ENCODE results near the gene INSL4.

Gene INSL4

DNA sequence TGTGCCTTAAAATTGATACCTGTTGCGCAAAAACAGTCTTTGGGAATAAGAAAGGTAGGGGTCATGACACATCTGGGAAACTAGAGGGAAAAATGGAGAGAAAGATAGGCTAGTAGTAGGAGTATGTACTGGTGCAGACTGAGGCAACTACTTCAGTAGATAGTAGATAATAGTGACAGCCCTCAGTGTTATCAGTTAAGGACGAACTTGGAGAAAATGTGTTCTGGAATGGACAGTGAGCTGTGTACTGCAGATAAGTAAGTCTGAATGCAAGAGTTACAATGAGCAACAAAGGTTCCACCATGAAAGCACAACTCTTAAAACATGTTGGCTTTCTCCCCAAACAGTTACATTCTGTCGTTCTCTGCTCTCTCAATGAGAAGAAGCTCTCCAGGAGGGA is 39.2 kb upstream of the INSL4 start:
- H3K4me1 ChIP-seq, result no peaks in the 10 kb centered on the region
- TF ChIP-seq, protein P1, sequence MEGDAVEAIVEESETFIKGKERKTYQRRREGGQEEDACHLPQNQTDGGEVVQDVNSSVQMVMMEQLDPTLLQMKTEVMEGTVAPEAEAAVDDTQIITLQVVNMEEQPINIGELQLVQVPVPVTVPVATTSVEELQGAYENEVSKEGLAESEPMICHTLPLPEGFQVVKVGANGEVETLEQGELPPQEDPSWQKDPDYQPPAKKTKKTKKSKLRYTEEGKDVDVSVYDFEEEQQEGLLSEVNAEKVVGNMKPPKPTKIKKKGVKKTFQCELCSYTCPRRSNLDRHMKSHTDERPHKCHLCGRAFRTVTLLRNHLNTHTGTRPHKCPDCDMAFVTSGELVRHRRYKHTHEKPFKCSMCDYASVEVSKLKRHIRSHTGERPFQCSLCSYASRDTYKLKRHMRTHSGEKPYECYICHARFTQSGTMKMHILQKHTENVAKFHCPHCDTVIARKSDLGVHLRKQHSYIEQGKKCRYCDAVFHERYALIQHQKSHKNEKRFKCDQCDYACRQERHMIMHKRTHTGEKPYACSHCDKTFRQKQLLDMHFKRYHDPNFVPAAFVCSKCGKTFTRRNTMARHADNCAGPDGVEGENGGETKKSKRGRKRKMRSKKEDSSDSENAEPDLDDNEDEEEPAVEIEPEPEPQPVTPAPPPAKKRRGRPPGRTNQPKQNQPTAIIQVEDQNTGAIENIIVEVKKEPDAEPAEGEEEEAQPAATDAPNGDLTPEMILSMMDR (IDR thresholded peaks at IDR 0.05; ENCODE audit: low read depth, low read length), result no peak
- no peaks in the 10 kb centered on the region for H3K36me3 ChIP-seq
- H3K27me3 ChIP-seq, result no peaks in the 10 kb centered on the region; the same call in 1 of the 2 replicates
- H3K9me3 ChIP-seq, result no peaks in the 10 kb centered on the region
- no peak overlapping the region for H3K4me3 ChIP-seq (ENCODE audit: low read depth, low read length)
- DNase-seq, result no peak

DNA sequence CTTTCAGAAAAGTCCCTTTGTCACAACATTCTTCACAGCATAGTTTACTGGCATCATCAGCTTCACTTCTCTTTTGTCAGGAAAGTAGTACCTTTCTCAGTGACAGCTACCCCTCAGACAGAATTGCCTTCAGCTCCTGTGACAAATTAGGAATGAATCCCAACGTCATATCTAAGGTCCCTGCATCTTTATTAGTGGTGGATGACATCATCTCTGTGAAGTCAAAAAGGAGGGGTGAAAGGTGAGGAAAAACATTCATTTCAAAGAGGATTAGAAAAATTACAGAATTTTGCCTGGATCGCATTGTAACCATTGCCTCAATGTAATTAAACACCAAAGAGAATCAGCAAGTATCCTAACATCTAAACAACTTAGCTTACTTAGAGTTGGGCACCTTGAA is 37.9 kb upstream of the INSL4 start:
- no peak for DNase-seq
- no peaks in the 10 kb centered on the region for H3K9me3 ChIP-seq
- no peaks in the 10 kb centered on the region for H3K36me3 ChIP-seq
- H3K4me3 ChIP-seq (ENCODE audit: low read depth, low read length), result no peak overlapping the region
- TF ChIP-seq, protein P1 (IDR thresholded peaks at IDR 0.05; ENCODE audit: low read depth, low read length), result no peak
- H3K4me1 ChIP-seq, result no peaks in the 10 kb centered on the region
- no peaks in the 10 kb centered on the region; the same call in 1 of the 2 replicates for H3K27me3 ChIP-seq

DNA sequence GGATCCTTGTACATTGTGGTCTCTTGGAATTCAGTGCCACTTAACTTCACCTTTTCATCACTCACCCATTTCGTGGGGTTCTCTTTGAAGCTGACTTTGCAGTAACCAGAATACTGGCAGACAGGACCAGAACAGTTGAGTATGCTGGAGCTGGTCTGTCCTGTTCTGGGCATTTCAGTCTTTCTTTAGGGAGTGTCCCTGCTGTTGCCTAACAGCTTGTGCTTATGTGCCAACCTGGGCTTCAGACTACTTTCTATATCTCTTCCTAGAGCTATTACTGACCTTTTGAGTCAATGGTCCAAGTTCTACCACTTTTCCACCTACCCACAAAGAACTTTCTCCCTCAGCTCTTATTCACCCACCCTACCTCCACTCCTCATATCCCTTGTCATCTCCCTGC is 35.8 kb upstream of the INSL4 start:
- DNase-seq, result no peak
- Histone ChIP-seq H3K36me3 (no peaks in the 10 kb centered on the region), H3K27me3 (no peaks in the 10 kb centered on the region; the same call in 1 of the 2 replicates), H3K4me1 (no peaks in the 10 kb centered on the region), H3K4me3 (ENCODE audit: low read depth, low read length) (no peak overlapping the region), H3K9me3 (no peaks in the 10 kb centered on the region)
- TF ChIP-seq, protein P1 (IDR thresholded peaks at IDR 0.05; ENCODE audit: low read depth, low read length), result no peak

DNA sequence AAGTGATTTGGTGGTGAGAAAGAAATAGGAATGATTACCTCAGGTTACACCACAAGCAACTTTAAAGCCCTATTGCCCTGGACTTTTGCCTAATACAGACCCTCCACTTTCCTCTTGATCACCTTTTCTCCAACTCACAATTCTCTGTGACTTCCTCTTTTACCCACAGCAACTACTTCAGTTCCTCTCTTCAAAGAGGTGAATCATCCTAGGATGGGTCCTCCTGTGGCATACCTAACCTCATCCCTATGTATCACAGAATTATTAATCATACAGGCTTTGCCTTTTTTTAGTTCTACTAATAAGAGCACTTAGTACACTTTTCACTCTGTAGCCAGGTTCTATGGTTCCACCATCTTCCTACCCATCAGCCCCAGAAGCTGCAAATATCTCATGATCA is 26.1 kb upstream of the INSL4 start:
- no peak for DNase-seq
- TF ChIP-seq, protein P1 (IDR thresholded peaks at IDR 0.05; ENCODE audit: low read depth, low read length), result no peak

DNA sequence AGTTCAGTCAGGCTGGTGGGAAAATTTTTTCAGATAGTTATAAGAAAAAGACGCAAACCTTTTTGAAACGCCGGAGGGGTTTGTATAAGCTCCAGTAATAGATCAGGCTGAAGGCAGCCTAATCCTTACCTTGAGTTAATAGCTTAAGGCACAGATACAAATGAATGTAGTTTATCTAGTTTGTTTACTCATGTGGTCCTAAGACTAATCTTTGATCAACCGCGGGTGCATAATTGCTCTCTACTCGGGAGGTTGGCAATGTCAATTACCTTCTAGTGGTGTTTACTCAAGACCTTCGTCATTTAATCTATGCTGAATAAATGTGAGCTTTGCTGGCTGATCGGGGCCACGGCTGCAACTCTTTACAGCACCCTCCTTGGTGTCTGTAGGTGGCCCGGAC is 665 bp upstream of the INSL4 start:
- Histone ChIP-seq H3K4me1 (no peaks in the 10 kb centered on the region), H3K9me3 (no peaks in the 10 kb centered on the region), H3K27me3 (no peaks in the 10 kb centered on the region), H3K4me3 (ENCODE audit: low read depth, low read length) (no peak overlapping the region), H3K36me3 (no peaks in the 10 kb centered on the region)
- TF ChIP-seq, protein P1 (IDR thresholded peaks at IDR 0.05; ENCODE audit: low read depth, low read length), result no peak
- DNase-seq, result no peak

More for the DNA sequence above, 26.1 kb upstream of the INSL4 start:
- Histone ChIP-seq H3K4me3 (ENCODE audit: low read depth, low read length) (no peak overlapping the region), H3K4me1 (no peaks in the 10 kb centered on the region), H3K27me3 (no peaks in the 10 kb centered on the region; the same call in 1 of the 2 replicates), H3K9me3 (no peaks in the 10 kb centered on the region), H3K36me3 (no peaks in the 10 kb centered on the region)

DNA sequence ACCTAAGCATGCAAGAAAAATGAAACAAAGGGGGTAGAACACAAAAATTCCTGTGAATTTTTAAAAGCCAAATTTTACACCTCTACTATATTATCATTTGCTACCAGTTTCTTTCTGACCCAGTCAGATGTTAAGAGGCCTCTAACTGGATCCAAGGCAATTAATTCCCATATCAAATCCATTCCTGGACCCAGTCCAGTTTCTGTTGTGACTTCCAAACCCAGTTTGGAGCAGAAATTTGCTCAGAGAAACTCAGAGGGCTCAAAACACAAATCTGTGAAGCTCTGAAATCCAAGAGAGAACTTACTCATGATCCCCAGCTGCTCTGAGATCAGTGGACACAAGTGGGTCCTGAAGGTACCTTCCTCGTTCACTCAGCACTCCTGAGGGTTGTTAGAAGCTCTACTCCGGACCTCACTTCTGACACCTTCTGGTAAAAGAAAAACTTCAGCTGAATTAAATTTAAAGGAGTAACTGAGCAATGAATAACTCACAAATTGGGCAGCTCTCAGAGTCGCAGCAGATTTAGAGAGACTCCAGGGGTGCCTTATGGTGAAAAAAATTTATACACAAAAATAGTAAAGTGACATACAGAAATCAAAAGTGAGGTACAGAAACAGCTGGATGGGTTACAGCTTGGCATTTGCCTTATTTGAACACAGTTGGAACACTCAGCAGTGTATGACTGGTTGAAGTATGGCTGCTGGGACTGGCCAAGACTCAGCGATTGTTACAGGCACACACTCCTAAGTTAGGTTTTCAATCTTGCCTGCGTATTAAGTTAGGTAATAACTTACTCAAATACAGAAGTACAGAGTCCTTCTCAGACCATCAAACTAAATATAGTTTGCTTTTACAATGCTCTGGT is 32.4 kb downstream of the INSL4 start:
- no peak for DNase-seq
- no peaks in the 10 kb centered on the region for H3K36me3 ChIP-seq
- TF ChIP-seq, protein P1 (IDR thresholded peaks at IDR 0.05; ENCODE audit: low read depth, low read length), result no peak
- no peaks in the 10 kb centered on the region for H3K4me1 ChIP-seq
- no peak overlapping the region for H3K4me3 ChIP-seq (ENCODE audit: low read depth, low read length)
- H3K27me3 ChIP-seq, result no peaks in the 10 kb centered on the region
- H3K9me3 ChIP-seq, result no peaks in the 10 kb centered on the region
